HEK293 (cell line): ENCODE measurements around the gene PDCD1LG2.
"Not testable (repeated sequence)": the region's sequence is repeated elsewhere in the genome, so short reads cannot be mapped to it uniquely, and the experiment has no call there.

Experiments
- CTCF ChIA-PET: fragments of 350-600 bp; formaldehyde crosslinking; extraction: SDS; loops from one replicate; lab custom pipeline; 2021; ENCODE audit warnings: antibody characterized with exemption; lab: Yijun Ruan, JAX
- POLR2A ChIA-PET: fragments of 300-600 bp; formaldehyde crosslinking; extraction: SDS; loops from one replicate; lab custom pipeline; 2020; ENCODE audit warnings: antibody characterized with exemption, inconsistent platforms; lab: Yijun Ruan, JAX
- H3K27ac ChIP-seq: fragments of 200-500 bp; sonication (Bioruptor generic); 2 replicates; pipeline ENCODE4 v1.5.1; 2014; ENCODE audit warnings: low read depth, low read length, control low read depth, inconsistent platforms; ENCODE audit errors: extremely low read depth
- H3K36me3 ChIP-seq, 2 experiments: fragments of 200-500 bp in 1 of 2; sonication (Bioruptor generic) in 1 of 2; 1 replicate in 1 of 2; 2 replicates in 1 of 2; pipeline ENCODE4 v1.5.1; 2014 to 2017; ENCODE audit warnings: inconsistent platforms in 2 of 2, low read length in 2 of 2; ENCODE audit not compliant: control insufficient read depth in 2 of 2, insufficient read depth in 1 of 2
- H3K4me1 ChIP-seq: fragments of 200-500 bp; sonication (Bioruptor generic); 2 replicates; pipeline ENCODE4 v1.5.1; 2014; ENCODE audit warnings: mild to moderate bottlenecking, low read length, inconsistent platforms; ENCODE audit not compliant: control insufficient read depth, insufficient read depth
- H3K4me3 ChIP-seq: 2 replicates; pipeline ENCODE4 v1.5.1; 2011; ENCODE audit warnings: low read depth, mild to moderate bottlenecking, control low read depth, low read length, moderate library complexity
- H3K9me3 ChIP-seq: fragments of 200-500 bp; sonication (Bioruptor generic); 2 replicates; pipeline ENCODE4 v1.5.1; 2014; ENCODE audit warnings: low read depth, low read length, inconsistent platforms; ENCODE audit not compliant: control insufficient read depth, insufficient read depth
- BCL11A ChIP-seq: fragments of 450-650 bp; formaldehyde crosslinking; IDR thresholded peaks from 2 replicates; pipeline ENCODE4 v1.5.1; 2016; ENCODE audit warnings: low read depth, missing biosample characterization, missing genetic modification characterization
- HOXA7 ChIP-seq: sonication (generic); formaldehyde crosslinking; IDR thresholded peaks from 2 replicates; pipeline ENCODE4 v1.8.1; 2022; ENCODE audit warnings: missing genetic modification reagents, borderline replicate concordance
- KLF10 ChIP-seq: fragments of 450-650 bp; IDR thresholded peaks from 2 replicates; pipeline ENCODE4 v1.5.1; 2018; ENCODE audit warnings: missing biosample characterization, mild to moderate bottlenecking, missing genetic modification characterization
- KLF8 ChIP-seq: fragments of 450-650 bp; formaldehyde crosslinking; IDR thresholded peaks from 2 replicates; pipeline ENCODE4 v1.5.1; 2016; ENCODE audit warnings: missing biosample characterization, missing genetic modification characterization
- REPIN1 ChIP-seq: fragments of 450-650 bp; formaldehyde crosslinking; IDR thresholded peaks from 2 replicates; pipeline ENCODE4 v1.5.1; 2017; ENCODE audit warnings: missing biosample characterization, missing genetic modification characterization, low read depth
- REST ChIP-seq: fragments of 450-650 bp; formaldehyde crosslinking; IDR thresholded peaks from 2 replicates; pipeline ENCODE4 v1.5.1; 2016; ENCODE audit warnings: missing biosample characterization, missing genetic modification characterization
- SP3 ChIP-seq: fragments of 450-650 bp; formaldehyde crosslinking; IDR thresholded peaks from 2 replicates; pipeline ENCODE4 v1.5.1; 2016; ENCODE audit warnings: missing biosample characterization, missing genetic modification characterization
- TRIM28 ChIP-seq: IDR thresholded peaks from 2 replicates; pipeline ENCODE4 v1.6.1; 2011; ENCODE audit warnings: low read length, control low read depth, borderline replicate concordance
- ZBTB44 ChIP-seq: fragments of 450-650 bp; IDR thresholded peaks from 2 replicates; pipeline ENCODE4 v1.5.1; 2018; ENCODE audit warnings: missing biosample characterization, mild to moderate bottlenecking, missing genetic modification characterization
- ZNF114 ChIP-seq: fragments of 450-650 bp; formaldehyde crosslinking; IDR thresholded peaks from 2 replicates; pipeline ENCODE4 v1.5.0; 2017; ENCODE audit warnings: missing biosample characterization, missing genetic modification characterization
- ZNF148 ChIP-seq: fragments of 450-650 bp; formaldehyde crosslinking; IDR thresholded peaks from 2 replicates; pipeline ENCODE4 v1.5.0; 2017; ENCODE audit warnings: missing biosample characterization, missing genetic modification characterization, borderline replicate concordance
- ZNF2 ChIP-seq: fragments of 450-650 bp; formaldehyde crosslinking; IDR thresholded peaks from 2 replicates; pipeline ENCODE4 v1.5.1; 2016; ENCODE audit warnings: missing biosample characterization, missing genetic modification characterization
- ZNF211 ChIP-seq: fragments of 450-650 bp; formaldehyde crosslinking; IDR thresholded peaks from 2 replicates; pipeline ENCODE4 v1.5.1; 2016; ENCODE audit warnings: low read depth, missing biosample characterization, missing genetic modification characterization
- ZNF335 ChIP-seq: fragments of 450-650 bp; formaldehyde crosslinking; conservative IDR thresholded peaks from 2 replicates; pipeline ENCODE4 v1.5.1; 2016; ENCODE audit warnings: missing biosample characterization, missing genetic modification characterization
- ZNF394 ChIP-seq: fragments of 450-650 bp; formaldehyde crosslinking; IDR thresholded peaks from 2 replicates; pipeline ENCODE4 v1.5.1; 2016; ENCODE audit warnings: missing biosample characterization, missing genetic modification characterization, mild to moderate bottlenecking, moderate library complexity, borderline replicate concordance
- ZNF404 ChIP-seq: fragments of 450-650 bp; formaldehyde crosslinking; IDR thresholded peaks from 2 replicates; pipeline ENCODE4 v1.5.1; 2017; ENCODE audit warnings: missing biosample characterization, missing genetic modification characterization
- ZNF510 ChIP-seq: fragments of 450-650 bp; formaldehyde crosslinking; IDR thresholded peaks from 2 replicates; pipeline ENCODE4 v1.5.1; 2018; ENCODE audit warnings: mild to moderate bottlenecking, missing genetic modification characterization, missing biosample characterization; ENCODE audit not compliant: insufficient replicate concordance
- ZNF518A ChIP-seq: fragments of 450-650 bp; formaldehyde crosslinking; conservative IDR thresholded peaks from 2 replicates; pipeline ENCODE4 v1.5.1; 2016; ENCODE audit warnings: low read depth, missing biosample characterization, missing genetic modification characterization
- ZNF529 ChIP-seq: fragments of 450-650 bp; formaldehyde crosslinking; IDR thresholded peaks from 2 replicates; pipeline ENCODE4 v1.5.1; 2017; ENCODE audit warnings: missing genetic modification characterization, missing biosample characterization; ENCODE audit not compliant: insufficient replicate concordance
- ZNF585B ChIP-seq: fragments of 450-650 bp; formaldehyde crosslinking; IDR thresholded peaks from 2 replicates; pipeline ENCODE4 v1.5.1; 2016; ENCODE audit warnings: missing biosample characterization, missing genetic modification characterization
- ZNF639 ChIP-seq: fragments of 450-650 bp; formaldehyde crosslinking; IDR thresholded peaks from 2 replicates; pipeline ENCODE4 v1.5.1; 2016; ENCODE audit warnings: missing biosample characterization, missing genetic modification characterization

Gene PDCD1LG2

GRCh38 chr9:5470816-5471215, 39.5 kb upstream of the PDCD1LG2 start (continued):
- no peak for TF ChIP-seq ZNF518A
- TF ChIP-seq ZNF394, result no peak
- TF ChIP-seq KLF10 (tag by site-specific recombination), result no peak
- TF ChIP-seq ZNF335, result no peak
- no peak for TF ChIP-seq KLF8 (tag by site-specific recombination)
- no peak for TF ChIP-seq TRIM28
- TF ChIP-seq BCL11A (tag by site-specific recombination), result no peak
- no peak for TF ChIP-seq ZNF529
- no peak for TF ChIP-seq SP3 (tag by site-specific recombination)

- CTCF ChIA-PET, H3K4me3 ChIP-seq, POLR2A ChIA-PET, H3K27ac ChIP-seq, H3K36me3 ChIP-seq, H3K9me3 ChIP-seq, H3K4me1 ChIP-seq: not testable (repeated sequence)
Measured at GRCh38 chr9:5475611-5476010, 34.7 kb upstream of the PDCD1LG2 start.

GRCh38 chr9:5478206-5478605, 32.1 kb upstream of the PDCD1LG2 start:
- Histone ChIP-seq H3K9me3 (no peaks in the 10 kb centered on the region), H3K36me3 (no peaks in the 10 kb centered on the region), H3K4me3 (no peak overlapping the region), H3K4me1 (no peaks in the 10 kb centered on the region), H3K27ac (no peak overlapping the region)
- ChIA-PET POLR2A (no interaction called here), CTCF (no interaction called here)
- TF ChIP-seq REST (tag by site-specific recombination) (no peak), REPIN1 (tag by site-specific recombination) (no peak), ZNF211 (no peak), ZNF148 (no peak), ZNF510 (no peak), ZNF114 (no peak), ZNF2 (tag by site-specific recombination) (no peak), ZNF639 (tag by site-specific recombination) (no peak), ZNF404 (tag by site-specific recombination) (no peak), ZBTB44 (tag by site-specific recombination) (no peak), HOXA7 (no peak), ZNF585B (tag by site-specific recombination) (no peak)
